ENCODE data around the gene ZNF727. TPM values are rescaled to one million over a fixed set of nuclear protein-coding genes. Genes with fewer than 3 reads are reported as not detected.
A peak's percentile ranks its signal among the peaks of the same experiment; 100 is the strongest.
"Not testable (repeated sequence)": the region's sequence is repeated elsewhere in the genome, so short reads cannot be mapped to it uniquely, and the experiment has no call there.

ZNF727 gene
- total RNA-seq: 1 to 10 TPM in 1 of 2 donors, under 1 TPM in 1; 0.63 to 2.8 TPM

- DNase-seq (ENCODE audit: low spot score): peak; percentile 68
- Histone ChIP-seq H3K27me3 (no peaks in the 10 kb centered on the region), H3K36me3 (no peaks in the 10 kb centered on the region), H3K4me1 (peaks cover 0 to 15% of the 10 kb centered on the region in 2 donors), H3K27ac (peak within 1 kb of the TSS; percentile 43 to 84), H3K9me3 (peaks cover 4 to 6% of the 10 kb centered on the region in 2 donors), H3K4me3 (peak within 1 kb of the TSS; percentile 21 to 64)
- TF ChIP-seq CTCF (IDR thresholded peaks at IDR 0.05): no peak
Measured at GRCh38 chr7:64045301-64046040, at the start of gene ZNF727. Gene ZNF727 (plus strand): TSS chr7:64045434. CDS start chr7:64045622, 188 bp downstream.

- no peak for DNase-seq (ENCODE audit: low spot score)
- peaks cover 0 to 27% of the 10 kb centered on the region in 2 donors for H3K9me3 ChIP-seq
Measured at GRCh38 chr7:63998549-63998948, 46.7 kb upstream of the ZNF727 start, which contains the start of gene ZNF722. Gene ZNF722 (plus strand): TSS chr7:63998849. CDS start chr7:63998962, 113 bp downstream.

DNA sequence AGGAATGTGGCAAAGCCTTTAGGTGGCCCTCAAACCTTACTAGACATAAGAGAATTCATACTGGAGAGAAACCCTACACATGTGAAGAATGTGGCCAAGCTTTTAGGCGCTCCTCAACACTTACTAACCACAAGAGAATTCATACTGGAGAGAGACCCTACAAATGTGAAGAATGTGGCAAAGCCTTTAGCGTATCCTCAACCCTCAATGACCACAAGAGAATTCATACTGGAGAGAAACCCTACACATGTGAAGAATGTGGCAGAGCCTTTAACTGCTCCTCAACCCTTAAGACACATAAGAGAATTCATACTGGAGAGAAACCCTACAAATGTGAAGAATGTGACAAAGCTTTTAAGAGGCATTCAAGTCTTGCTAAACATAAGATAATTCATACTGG lies 29.7 kb upstream of the ZNF727 start:
- not testable (repeated sequence) for H3K27ac ChIP-seq; DNase-seq (ENCODE audit: low spot score); H3K4me1 ChIP-seq; H3K4me3 ChIP-seq; H3K27me3 ChIP-seq; H3K36me3 ChIP-seq
- H3K9me3 ChIP-seq: peaks cover 12 to 67% of the 10 kb centered on the region in 2 donors

More at GRCh38 chr7:63998549-63998948, 46.7 kb upstream of the ZNF727 start, which contains the start of gene ZNF722:
- Histone ChIP-seq H3K4me3 (no peak within 1 kb of the TSS), H3K36me3 (no peaks in the 10 kb centered on the region), H3K27ac (no peak within 1 kb of the TSS), H3K4me1 (no peaks in the 10 kb centered on the region), H3K27me3 (no peaks in the 10 kb centered on the region)
- TF ChIP-seq CTCF (IDR thresholded peaks at IDR 0.05): no peak

GRCh38 chr7:64035388-64035787 lies 9.8 kb upstream of the ZNF727 start:
- Histone ChIP-seq H3K27me3 (no peaks in the 10 kb centered on the region), H3K36me3 (no peaks in the 10 kb centered on the region), H3K4me3 (no peak overlapping the region), H3K27ac (no peak overlapping the region), H3K9me3 (peaks cover 4 to 68% of the 10 kb centered on the region in 2 donors), H3K4me1 (no peaks in the 10 kb centered on the region)
- DNase-seq (ENCODE audit: low spot score): no peak
- no peak for TF ChIP-seq CTCF (IDR thresholded peaks at IDR 0.05)

- Histone ChIP-seq H3K9me3 (peaks cover 4 to 66% of the 10 kb centered on the region in 2 donors), H3K4me1 (no peaks in the 10 kb centered on the region), H3K36me3 (no peaks in the 10 kb centered on the region), H3K4me3 (no peak overlapping the region), H3K27me3 (no peaks in the 10 kb centered on the region), H3K27ac (no peak overlapping the region)
- no peak for DNase-seq (ENCODE audit: low spot score)
- TF ChIP-seq CTCF (IDR thresholded peaks at IDR 0.05): no peak
Measured at GRCh38 chr7:64037095-64037494, 8.1 kb upstream of the ZNF727 start.

DNA sequence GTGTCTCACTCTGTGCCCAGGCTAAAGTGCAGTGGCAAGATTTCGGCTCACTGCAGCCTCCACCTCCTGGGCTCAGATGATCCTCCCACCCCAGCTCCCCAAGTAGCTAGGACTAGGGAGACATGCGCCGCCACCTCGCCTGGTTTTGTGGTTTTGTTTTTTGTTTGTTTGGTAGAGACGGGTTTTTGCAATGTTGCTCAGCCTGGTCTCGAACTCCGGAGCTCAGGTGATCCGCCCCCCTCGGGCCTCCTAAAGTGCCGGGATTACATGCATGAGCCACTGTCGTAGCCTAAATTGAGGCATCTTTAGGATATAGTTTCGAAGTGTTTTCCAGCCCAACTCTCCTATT lies 781 bp downstream of the ZNF727 start:
- DNase-seq (ENCODE audit: low spot score): no peak
- Histone ChIP-seq H3K4me1 (peaks cover 0 to 15% of the 10 kb centered on the region in 2 donors), H3K9me3 (peaks cover 4 to 6% of the 10 kb centered on the region in 2 donors), H3K27me3 (no peaks in the 10 kb centered on the region), H3K27ac (peak overlapping the region in 1 of 2 donors; percentile 84), H3K4me3 (peak overlapping the region in 1 of 2 donors; percentile 64), H3K36me3 (no peaks in the 10 kb centered on the region)
- TF ChIP-seq CTCF (IDR thresholded peaks at IDR 0.05): no peak

DNA sequence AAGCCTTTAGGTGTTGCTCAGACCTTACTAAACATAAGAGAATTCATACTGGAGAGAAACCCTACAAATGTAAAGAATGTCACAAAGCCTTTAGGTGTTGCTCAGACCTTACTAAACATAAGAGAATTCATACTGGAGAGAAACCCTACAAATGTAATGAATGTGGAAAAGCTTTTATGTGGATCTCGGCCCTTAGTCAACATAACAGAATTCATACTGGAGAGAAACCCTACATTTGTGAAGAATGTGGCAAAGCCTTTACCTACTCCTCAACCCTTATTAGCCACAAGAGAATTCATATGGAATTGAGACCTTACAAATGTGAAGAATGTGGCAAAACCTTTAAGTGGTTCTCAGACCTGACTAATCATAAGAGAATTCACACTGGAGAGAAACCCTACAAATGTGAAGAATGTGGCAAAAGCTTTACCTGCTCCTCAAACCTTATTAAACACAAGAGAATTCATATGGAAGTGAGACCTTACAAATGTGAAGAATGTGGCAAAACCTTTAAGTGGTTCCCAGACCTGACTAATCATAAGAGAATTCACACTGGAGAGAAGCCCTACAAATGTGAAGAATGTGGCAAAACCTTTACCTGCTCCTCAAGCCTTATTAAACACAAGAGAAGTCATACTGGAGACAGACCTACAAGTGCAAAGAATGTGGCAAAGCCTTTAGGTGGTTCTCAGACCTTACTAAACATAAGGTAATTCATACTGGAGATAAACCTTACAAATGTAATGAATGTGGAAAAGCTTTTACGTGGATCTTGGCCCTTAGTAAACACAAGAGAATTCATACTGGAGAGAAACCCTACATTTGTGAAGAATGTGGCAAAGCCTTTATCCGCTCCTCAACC lies 32.8 kb downstream of the ZNF727 start:
- not testable (repeated sequence) for H3K27ac ChIP-seq; H3K4me1 ChIP-seq; DNase-seq (ENCODE audit: low spot score); H3K27me3 ChIP-seq; H3K36me3 ChIP-seq; H3K4me3 ChIP-seq
- peaks cover 80 to 100% of the 10 kb centered on the region in 2 donors for H3K9me3 ChIP-seq
